ENCODE data around the gene ACBD3. TPM values are rescaled to one million over a fixed set of nuclear protein-coding genes. Genes with fewer than 3 reads are reported as not detected.

Gene ACBD3
- total RNA-seq, 6 donors from 2014 or later = 39.8 to 71.4 (median 40.8) TPM

- WGBS, 2 donors = 85 to 90% methylated on average over 6 to 14 of the region's 14 CpGs
- no peaks in the 10 kb centered on the region for H3K9me3 ChIP-seq
- H3K4me3 ChIP-seq = no peak overlapping the region
- H3K4me1 ChIP-seq = peaks cover 7 to 41% (median 27%) of the 10 kb centered on the region in 4 donors
- no peak for TF ChIP-seq POLR2AphosphoS5 (IDR thresholded peaks at IDR 0.05)
- TF ChIP-seq EP300 (IDR thresholded peaks at IDR 0.05) = no peak
- peak in 1 of 4 donors; percentile 20 for TF ChIP-seq POLR2A (IDR thresholded peaks at IDR 0.05)
- TF ChIP-seq CTCF (IDR thresholded peaks at IDR 0.05) = no peak
- H3K27me3 ChIP-seq = no peaks in the 10 kb centered on the region
- no peak for ATAC-seq (ENCODE audit: low FRiP score in 2 of 2)
- DNase-seq = peak in 1 of 2 donors; percentile 47
- no peaks in the 10 kb centered on the region for H3K36me3 ChIP-seq
- H3K27ac ChIP-seq = peak overlapping the region in 2 of 4 donors; percentile 37 to 74
These were observed 62.7 kb downstream of the ACBD3 start for GRCh38 chr1:226123591-226124471.

GRCh38 chr1:226123212-226123560, 63.4 kb downstream of the ACBD3 start:
- Histone ChIP-seq H3K4me3 (peak overlapping the region in 1 of 4 donors; percentile 89), H3K27ac (peak overlapping the region; percentile 37 to 92 (median 82)), H3K4me1 (peaks cover 7 to 36% (median 22%) of the 10 kb centered on the region in 4 donors), H3K36me3 (no peaks in the 10 kb centered on the region), H3K27me3 (no peaks in the 10 kb centered on the region), H3K9me3 (no peaks in the 10 kb centered on the region)
- TF ChIP-seq POLR2AphosphoS5 (IDR thresholded peaks at IDR 0.05) (no peak), EP300 (IDR thresholded peaks at IDR 0.05) (no peak), POLR2A (IDR thresholded peaks at IDR 0.05) (no peak)
- ATAC-seq (ENCODE audit: low FRiP score in 2 of 2) = no peak
- WGBS, 2 donors = 98% methylated on average over 4 of the region's 4 CpGs
- DNase-seq = peak in 1 of 2 donors; percentile 20

- Histone ChIP-seq H3K4me3 (peak overlapping the region; percentile 19 to 89 (median 66)), H3K36me3 (no peaks in the 10 kb centered on the region), H3K27me3 (no peaks in the 10 kb centered on the region), H3K27ac (peak overlapping the region; percentile 74 to 92 (median 86)), H3K4me1 (peaks cover 5 to 30% (median 14%) of the 10 kb centered on the region in 4 donors), H3K9me3 (no peaks in the 10 kb centered on the region)
- ATAC-seq (ENCODE audit: low FRiP score in 2 of 2) (peak; percentile 81 to 93), DNase-seq (peak; percentile 75 to 96)
- peak in 1 of 4 donors; percentile 35 for TF ChIP-seq POLR2A (IDR thresholded peaks at IDR 0.05)
- peak; percentile 94 to 99 (median 99) for TF ChIP-seq CTCF (IDR thresholded peaks at IDR 0.05)
- TF ChIP-seq POLR2AphosphoS5 (IDR thresholded peaks at IDR 0.05) = no peak
- WGBS, 2 donors = 0% methylated on average over 13 of the region's 104 CpGs; no CpG with 5 or more reads in 1 of the 2 donors
These were observed 64.7 kb downstream of the ACBD3 start for GRCh38 chr1:226121587-226122400.

- Histone ChIP-seq H3K4me1 (peaks cover 5 to 30% (median 14%) of the 10 kb centered on the region in 4 donors), H3K4me3 (peak overlapping the region in 3 of 4 donors; percentile 60 to 89 (median 73)), H3K27ac (peak overlapping the region in 3 of 4 donors; percentile 74 to 92 (median 83)), H3K36me3 (no peaks in the 10 kb centered on the region), H3K9me3 (no peaks in the 10 kb centered on the region), H3K27me3 (no peaks in the 10 kb centered on the region)
- no peak for TF ChIP-seq EP300 (IDR thresholded peaks at IDR 0.05)
- TF ChIP-seq POLR2A (IDR thresholded peaks at IDR 0.05) = no peak
- TF ChIP-seq CTCF (IDR thresholded peaks at IDR 0.05) = no peak
- TF ChIP-seq POLR2AphosphoS5 (IDR thresholded peaks at IDR 0.05) = no peak
- ATAC-seq (ENCODE audit: low FRiP score in 2 of 2) = no peak
- DNase-seq = no peak
- WGBS, 2 donors = 18 to 26% methylated on average over 18 to 22 of the region's 37 CpGs
These were observed 65.4 kb downstream of the ACBD3 start for GRCh38 chr1:226121049-226121586.

All from upper lobe of left lung (tissue), 6 donors.